Stimulated activated CD4-positive, alpha-beta T cell treated with anti-CD3 and anti-CD28 coated beads, Interleukin-4, amount 100 ng/mL, for 4 hours (primary cell): Measurements from ENCODE around the gene C6orf89.

Experiments used
- DNase-seq, 2 experiments: peaks; one replicate each; pipeline ENCODE4 v3.0.0-alpha.2; 2020

The C6orf89 gene

DNA sequence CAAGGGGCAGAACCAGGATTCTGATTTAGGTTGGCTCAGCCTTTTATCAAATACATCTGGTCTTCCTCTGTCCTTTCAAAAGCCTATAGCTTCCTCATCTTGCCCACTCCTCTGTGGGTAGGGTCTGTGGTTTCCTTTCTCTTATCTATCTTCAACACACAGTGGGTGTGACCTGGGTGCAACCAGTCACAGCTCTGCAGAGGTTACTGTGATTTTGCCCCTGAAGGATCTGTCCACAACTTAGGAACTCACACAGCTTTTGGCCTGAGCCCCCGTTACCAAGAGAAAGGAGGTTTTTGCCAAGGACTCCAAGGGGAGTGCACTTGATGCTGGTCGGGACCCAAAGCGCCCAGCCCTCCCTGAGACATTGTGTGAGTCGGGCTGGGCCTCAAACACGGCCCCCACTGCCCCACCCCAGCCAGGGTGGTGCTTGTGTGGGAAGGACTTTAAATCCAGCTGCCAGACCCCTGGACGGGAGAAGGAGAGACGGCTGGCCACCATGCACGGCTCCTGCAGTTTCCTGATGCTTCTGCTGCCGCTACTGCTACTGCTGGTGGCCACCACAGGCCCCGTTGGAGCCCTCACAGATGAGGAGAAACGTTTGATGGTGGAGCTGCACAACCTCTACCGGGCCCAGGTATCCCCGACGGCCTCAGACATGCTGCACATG is 68.6 kb downstream of the C6orf89 start, which contains the start of gene PI16:
Gene PI16 (plus strand): TSS at position 477 of the 670 bp plus-strand sequence. CDS start 23 bp downstream, at position 500.
- DNase-seq = no peak

GRCh38 chr6:36955136-36955535 is 69.4 kb downstream of the C6orf89 start:
- no peak for DNase-seq

DNA sequence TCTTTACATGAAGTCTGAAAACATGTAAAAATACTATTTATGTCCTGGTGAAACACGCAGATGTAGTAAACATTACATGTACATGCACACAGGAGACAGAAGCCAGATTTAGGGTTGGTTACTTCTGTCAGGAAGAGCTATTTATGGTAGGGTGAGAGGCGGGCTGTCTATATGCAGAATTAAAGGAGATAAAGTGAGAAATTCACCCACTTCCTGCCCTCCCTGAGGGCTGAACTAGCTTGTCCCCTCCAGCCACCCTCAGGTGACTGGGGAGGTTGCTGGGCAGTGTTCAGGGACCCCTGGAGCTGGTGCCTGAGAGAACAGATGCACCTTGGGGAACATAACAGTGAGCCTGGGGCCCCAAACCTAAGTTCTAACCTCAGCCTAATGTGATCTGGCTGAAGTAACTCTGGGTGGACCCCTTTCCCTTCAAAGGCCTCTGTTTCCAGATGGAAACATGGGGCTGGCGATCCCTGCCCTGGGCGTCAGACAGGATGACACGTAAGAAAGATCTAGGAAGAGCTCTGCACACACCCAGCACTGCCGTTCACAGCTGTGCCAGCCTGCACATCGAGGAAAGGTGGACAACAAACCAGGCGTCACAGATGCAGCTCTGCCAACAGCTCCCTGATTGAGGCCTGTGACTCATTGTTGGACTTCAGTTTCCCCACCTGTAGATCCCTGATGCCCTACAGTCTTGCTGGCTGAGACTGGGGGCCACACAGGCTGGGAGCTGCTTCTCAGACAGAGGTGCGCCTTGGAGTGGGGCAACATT is 70.1 kb downstream of the C6orf89 start:
- no peak for DNase-seq

DNA sequence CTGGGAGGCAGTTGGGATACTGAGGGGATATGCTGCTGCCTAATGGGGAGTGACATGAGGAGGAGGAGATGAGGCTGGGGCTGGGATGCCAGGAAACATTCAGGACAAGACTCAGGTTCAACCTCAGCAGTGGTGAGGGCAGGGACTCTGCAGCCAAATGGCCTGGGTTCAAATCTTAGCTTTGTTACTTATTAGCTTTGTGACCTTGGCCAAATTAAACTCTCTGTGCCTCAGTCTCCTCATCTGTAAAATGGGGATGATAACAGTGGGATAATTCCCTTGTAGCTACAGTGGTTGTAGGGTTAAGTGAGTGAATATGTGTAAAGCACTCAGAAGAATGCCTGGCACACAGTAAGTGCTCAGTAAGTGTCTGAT is 70.7 kb downstream of the C6orf89 start:
- DNase-seq = no peak

DNA sequence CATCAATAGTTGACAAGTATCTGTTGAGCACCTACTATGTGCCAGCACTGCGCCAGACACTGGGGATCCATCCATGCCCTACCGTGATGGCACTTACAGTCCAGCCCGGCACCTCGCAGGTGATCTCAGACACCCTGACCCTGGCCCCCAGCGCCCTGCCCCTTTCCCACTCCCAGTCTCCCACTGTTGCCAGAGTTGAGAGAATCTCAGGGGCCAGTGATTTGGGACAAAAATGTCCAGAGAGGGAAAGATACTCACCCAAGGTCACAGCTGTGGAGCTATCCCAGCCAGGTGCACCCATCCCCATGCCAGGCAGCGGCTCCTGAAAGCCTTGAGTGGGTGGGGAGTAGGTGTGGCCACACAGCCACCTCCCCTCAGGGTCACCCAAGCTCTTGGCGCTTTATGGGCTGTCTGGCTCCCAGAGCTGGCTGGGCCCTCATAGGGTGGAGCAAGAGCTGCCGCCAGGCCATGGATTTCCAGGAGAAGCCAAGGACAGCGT is 72.1 kb downstream of the C6orf89 start:
- no peak for DNase-seq

DNA sequence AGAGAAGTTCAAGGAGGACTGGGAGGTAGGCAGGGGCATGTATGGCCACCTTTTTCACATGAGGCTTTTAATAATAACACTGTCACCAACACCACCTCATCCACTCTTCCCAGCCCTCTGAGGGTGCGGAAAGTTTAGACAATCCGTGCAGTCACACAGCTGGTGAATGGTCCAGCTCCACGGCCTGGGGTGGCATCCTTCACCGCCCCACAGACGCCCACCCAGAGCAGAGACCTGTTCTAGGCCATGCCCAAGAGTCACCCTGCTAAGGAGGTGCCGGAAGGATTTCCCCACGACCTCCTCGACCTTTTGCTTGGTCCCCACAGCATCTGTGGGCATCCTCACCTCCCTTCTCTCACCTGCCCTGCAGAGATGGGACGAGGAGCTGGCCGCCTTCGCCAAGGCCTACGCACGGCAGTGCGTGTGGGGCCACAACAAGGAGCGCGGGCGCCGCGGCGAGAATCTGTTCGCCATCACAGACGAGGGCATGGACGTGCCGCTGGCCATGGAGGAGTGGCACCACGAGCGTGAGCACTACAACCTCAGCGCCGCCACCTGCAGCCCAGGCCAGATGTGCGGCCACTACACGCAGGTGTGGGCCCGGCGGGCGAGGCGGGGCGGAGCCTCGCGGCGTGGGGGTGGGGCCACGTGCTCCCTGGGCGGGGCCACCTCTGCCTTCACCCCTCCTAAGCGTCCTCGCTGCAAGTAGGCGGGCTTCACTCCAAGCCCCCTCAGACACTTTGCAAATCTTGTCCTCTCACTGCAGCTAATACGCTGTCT is 73.2 kb downstream of the C6orf89 start:
- DNase-seq = no peak

DNA sequence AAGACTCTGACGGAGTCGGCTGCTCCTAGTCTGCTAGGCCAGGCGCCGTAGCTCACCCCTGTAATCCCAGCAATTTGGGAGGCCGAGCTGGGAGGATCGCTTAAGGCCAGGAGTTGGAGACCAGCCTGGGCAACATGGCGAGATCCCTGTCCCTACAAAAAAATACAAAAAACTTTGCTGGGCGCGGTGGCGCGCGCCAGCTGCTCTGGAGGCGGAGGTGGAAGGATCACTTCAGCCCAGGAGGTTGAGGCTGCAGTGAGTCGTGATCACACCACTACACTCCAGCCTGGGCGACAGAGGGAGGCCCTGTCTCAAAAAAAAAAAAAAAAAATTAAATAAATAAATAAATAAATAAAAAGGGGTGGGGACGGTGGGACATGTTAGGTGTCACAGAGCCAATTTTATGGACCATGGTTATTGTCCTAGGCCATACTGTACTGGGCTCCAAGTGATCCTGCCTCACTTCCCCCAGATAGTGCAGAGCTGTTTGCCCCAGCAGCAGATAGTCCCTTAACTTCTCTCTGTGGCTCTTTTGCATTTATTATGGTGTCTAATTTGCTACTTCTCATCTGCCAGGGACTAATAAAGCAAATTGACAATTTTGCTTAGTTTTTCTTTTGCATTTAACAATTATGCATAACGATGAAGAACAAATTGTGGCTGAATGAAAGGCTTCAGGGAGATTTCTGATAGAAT is 74.0 kb downstream of the C6orf89 start:
- no peak for DNase-seq

DNA sequence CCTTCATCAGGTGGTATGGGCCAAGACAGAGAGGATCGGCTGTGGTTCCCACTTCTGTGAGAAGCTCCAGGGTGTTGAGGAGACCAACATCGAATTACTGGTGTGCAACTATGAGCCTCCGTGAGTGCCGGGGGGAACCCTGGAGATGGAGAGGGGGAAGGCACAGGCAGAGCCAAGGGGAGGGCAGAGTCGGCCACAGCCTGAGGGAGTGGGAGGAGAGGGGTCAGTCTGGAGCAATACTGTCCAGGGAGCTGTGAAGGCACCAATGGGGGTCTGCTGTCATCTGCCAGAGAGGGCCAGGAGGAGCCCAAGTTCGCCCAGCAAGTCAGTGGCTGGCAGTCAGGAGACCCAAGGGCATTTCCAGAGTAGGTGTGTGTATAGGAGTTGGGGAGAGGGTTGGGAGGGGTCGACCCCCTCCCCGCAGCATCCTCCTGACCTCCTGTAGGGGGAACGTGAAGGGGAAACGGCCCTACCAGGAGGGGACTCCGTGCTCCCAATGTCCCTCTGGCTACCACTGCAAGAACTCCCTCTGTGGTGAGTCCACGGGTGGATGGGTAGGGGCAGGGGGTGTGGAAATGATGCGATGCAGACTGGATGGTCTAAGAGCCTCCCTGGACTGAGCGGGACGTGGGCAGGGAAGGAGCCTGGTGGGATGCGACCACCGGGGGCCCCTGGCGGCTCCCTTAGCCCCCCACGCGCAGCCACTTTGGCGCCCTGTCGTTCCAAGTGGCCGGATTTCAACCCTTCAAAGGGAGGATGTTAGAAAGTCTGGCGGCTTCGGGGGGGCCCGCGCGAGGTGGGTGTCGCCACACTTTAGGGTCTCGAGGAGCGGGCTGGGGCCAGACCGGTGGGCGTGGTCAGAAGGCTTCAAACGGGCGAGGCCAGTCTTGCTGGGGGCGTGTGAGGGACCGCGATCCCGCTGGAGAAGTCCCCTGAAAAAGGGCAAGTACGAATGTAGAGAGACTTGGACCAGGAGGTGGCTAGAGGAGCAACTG is 76.0 kb downstream of the C6orf89 start:
- DNase-seq = no peak

DNA sequence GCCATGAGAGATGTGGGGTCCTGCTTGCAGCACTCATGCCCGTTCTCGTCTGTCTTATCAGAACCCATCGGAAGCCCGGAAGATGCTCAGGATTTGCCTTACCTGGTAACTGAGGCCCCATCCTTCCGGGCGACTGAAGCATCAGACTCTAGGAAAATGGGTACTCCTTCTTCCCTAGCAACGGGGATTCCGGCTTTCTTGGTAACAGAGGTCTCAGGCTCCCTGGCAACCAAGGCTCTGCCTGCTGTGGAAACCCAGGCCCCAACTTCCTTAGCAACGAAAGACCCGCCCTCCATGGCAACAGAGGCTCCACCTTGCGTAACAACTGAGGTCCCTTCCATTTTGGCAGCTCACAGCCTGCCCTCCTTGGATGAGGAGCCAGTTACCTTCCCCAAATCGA is 77.1 kb downstream of the C6orf89 start:
- peak; percentile 62 to 68 for DNase-seq

DNA sequence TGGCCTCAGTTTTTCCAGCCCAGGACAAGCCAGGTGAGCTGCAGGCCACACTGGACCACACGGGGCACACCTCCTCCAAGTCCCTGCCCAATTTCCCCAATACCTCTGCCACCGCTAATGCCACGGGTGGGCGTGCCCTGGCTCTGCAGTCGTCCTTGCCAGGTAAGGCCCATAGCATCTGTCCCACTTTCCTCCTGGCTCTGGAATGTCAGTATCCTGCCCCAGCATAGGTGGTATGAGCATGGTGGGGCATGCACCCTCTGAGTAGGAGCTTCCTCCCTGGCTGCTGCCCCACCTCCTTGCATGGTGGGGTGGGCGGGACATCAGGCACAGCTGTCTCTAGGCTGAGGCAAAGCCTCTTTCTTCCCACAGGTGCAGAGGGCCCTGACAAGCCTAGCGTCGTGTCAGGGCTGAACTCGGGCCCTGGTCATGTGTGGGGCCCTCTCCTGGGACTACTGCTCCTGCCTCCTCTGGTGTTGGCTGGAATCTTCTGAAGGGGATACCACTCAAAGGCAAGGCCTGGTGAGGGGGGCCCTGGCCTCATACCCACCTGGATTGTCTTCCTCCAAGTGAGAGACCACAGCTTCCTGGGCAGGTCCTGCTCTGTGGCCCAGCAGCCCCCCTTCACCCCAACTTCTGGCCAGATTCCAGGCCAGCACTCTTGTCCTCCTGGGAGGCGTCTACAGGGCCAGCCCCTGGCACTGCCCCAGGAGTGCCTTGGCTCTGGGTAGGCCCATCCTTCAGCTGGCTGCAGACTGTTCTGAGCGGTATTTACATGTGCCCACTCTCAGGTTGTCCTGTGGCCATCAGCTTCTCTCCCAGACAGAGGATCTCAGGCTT is 77.9 kb downstream of the C6orf89 start:
- DNase-seq = peak in 1 of 2 experiments; percentile 19

DNA sequence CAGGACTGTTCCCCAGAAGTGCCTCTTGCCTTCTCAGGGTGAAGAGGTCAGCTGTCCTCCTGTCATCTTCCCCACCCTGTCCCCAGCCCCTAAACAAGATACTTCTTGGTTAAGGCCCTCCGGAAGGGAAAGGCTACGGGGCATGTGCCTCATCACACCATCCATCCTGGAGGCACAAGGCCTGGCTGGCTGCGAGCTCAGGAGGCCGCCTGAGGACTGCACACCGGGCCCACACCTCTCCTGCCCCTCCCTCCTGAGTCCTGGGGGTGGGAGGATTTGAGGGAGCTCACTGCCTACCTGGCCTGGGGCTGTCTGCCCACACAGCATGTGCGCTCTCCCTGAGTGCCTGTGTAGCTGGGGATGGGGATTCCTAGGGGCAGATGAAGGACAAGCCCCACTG is 78.6 kb downstream of the C6orf89 start:
- no peak for DNase-seq

DNA sequence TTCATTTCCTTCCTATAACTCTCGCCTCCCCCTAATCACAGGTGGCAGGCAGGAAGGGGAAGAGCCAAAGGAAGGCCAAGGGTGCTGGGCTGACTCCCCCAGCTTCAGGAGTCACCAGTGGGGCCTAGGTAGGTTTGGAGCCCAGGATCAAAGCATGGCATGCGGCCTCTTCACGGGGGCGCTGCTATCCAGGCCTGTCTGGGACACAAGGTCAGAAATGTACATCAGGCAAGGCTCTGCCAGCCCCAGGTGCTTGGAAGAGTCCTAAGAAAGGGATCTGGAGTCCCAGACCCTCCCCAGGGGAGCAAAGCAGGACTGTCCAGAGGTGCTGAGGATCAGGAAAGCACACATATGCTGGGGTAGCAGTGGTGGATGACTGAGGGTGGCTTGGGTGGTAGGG is 79.2 kb downstream of the C6orf89 start:
- DNase-seq = no peak

DNA sequence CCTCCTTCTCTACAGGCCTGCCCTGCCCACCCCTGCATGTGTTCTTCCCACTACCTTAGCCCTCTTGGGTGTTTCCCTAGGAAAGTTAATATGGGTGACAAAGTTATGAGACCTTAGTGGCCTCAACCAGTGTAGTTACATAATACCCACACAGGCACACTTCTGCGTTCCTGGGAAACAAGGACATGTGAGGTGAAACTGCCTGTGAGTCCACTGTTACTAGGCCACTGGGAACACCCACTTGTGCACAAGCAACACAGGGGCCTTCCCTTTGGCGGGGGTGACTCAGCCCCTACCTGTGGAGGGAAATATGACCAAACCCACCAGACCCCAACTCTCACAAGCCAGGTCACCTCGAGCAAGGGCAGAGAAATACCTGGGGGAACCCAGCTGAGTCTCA is 81.5 kb downstream of the C6orf89 start:
- no peak for DNase-seq

DNA sequence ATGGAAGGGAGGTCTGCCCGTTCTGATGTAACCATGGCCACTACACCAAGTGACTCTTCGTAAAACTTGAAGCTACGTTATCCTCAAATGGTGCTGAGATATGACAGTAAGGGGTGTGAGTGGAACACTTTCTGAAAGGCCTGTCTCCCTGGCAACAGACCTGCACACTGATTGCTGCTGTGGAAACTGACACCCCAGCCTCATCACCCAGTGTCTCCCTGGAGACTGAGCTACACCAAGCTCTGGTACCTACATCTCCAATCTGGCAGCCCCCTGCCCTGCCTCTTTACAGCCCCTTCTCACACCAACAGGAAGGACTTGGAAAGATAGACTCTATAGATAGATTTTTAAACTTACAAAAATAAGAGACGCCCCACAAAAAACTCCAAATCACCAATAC is 82.0 kb downstream of the C6orf89 start:
- no peak for DNase-seq

DNA sequence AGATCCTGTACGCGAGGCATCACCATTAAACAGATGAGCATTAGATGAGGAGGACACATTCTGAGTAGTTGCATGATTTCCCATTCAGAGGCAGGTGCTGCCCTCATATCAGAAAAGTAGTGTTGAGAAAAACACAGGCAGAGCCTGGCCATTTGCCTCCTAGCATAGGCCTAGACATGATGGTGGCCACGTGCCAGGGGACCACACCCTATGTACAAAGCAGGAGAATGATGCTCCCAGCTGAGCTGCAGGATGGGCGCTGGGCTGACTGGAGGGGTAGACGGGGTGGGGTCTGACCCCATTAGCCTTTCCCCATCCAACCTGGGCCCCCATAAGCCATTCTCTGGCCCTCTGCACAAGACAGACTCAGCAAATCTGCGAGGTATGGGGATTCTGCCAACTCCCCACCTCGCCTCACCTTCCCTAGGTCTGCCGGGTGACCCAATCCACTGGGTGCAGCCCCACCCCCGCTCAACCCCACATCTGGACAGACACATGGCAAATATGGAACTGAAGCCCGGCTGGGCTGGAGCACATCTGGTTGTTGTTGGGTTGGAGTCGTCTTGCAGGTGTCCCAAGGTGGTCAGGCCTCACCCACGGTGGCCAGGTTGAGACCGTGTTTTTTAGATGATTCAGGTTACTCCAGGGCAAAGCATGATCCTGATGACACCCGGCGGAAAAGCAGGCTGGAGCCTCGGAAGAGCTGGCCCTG is 82.7 kb downstream of the C6orf89 start:
- DNase-seq = no peak

- DNase-seq = no peak
These were observed 83.5 kb downstream of the C6orf89 start for GRCh38 chr6:36969240-36969691.

- no peak for DNase-seq
These were observed 84.5 kb downstream of the C6orf89 start for GRCh38 chr6:36969988-36970891.
